Measurements from ENCODE around the gene CHIT1. TPM values are rescaled to one million over a fixed set of nuclear protein-coding genes. Genes with fewer than 3 reads are reported as not detected.

CHIT1 gene
- total RNA-seq = not detected in 2 replicates

GRCh38 chr1:203229471-203230135, at the start of gene CHIT1:
Gene CHIT1, minus strand, starts transcription at chr1:203229673. Its CDS starts 37 bp downstream, at chr1:203229636.
- DNase-seq (ENCODE audit: low read depth) = no peak
- no peak within 1 kb of the TSS for H3K4me3 ChIP-seq (ENCODE audit: low read depth, low read length)
- no peak for TF ChIP-seq CTCF (conservative IDR thresholded peaks at IDR 0.05; ENCODE audit: low read depth, low read length)

- TF ChIP-seq CTCF (conservative IDR thresholded peaks at IDR 0.05; ENCODE audit: low read depth, low read length) = no peak
- no peak overlapping the region for H3K4me3 ChIP-seq (ENCODE audit: low read depth, low read length)
- no peak for DNase-seq (ENCODE audit: low read depth)
Measured at GRCh38 chr1:203278885-203279406, 49.5 kb upstream of the CHIT1 start.

GRCh38 chr1:203278082-203278884, 48.8 kb upstream of the CHIT1 start:
- H3K4me3 ChIP-seq (ENCODE audit: low read depth, low read length) = no peak overlapping the region
- no peak for DNase-seq (ENCODE audit: low read depth)
- no peak for TF ChIP-seq CTCF (conservative IDR thresholded peaks at IDR 0.05; ENCODE audit: low read depth, low read length)

- no peak for TF ChIP-seq CTCF (conservative IDR thresholded peaks at IDR 0.05; ENCODE audit: low read depth, low read length)
- H3K4me3 ChIP-seq (ENCODE audit: low read depth, low read length) = no peak overlapping the region
- no peak for DNase-seq (ENCODE audit: low read depth)
Measured at GRCh38 chr1:203276916-203277545, 47.6 kb upstream of the CHIT1 start.

GRCh38 chr1:203276408-203276807, 46.9 kb upstream of the CHIT1 start:
- no peak overlapping the region for H3K4me3 ChIP-seq (ENCODE audit: low read depth, low read length)
- DNase-seq (ENCODE audit: low read depth) = no peak
- no peak for TF ChIP-seq CTCF (conservative IDR thresholded peaks at IDR 0.05; ENCODE audit: low read depth, low read length)

- no peak for DNase-seq (ENCODE audit: low read depth)
- no peak overlapping the region for H3K4me3 ChIP-seq (ENCODE audit: low read depth, low read length)
- TF ChIP-seq CTCF (conservative IDR thresholded peaks at IDR 0.05; ENCODE audit: low read depth, low read length) = no peak
Measured at GRCh38 chr1:203275656-203276272, 46.3 kb upstream of the CHIT1 start.

Measured in epithelial cell of proximal tubule (primary cell).